GM19328 (cell line): ENCODE results near the gene PMIS2.
A peak's percentile ranks its signal among the peaks of the same experiment; 100 is the strongest.
"Not testable (repeated sequence)": the region's sequence is repeated elsewhere in the genome, so short reads cannot be mapped to it uniquely, and the experiment has no call there.

ENCODE experiments used
- ATAC-seq: cut with Tn5 transposase; IDR thresholded peaks from one replicate; pipeline ENCODE4 v1.9.1; 2021; ENCODE audit warnings: mild to moderate bottlenecking, moderate library complexity; ENCODE audit not compliant: unreplicated experiment

The PMIS2 gene

GRCh38 chr19:35587321-35587720, 1.3 kb downstream of the PMIS2 start:
- ATAC-seq = no peak

- ATAC-seq = no peak
Observed at GRCh38 chr19:35590875-35591274, 4.9 kb downstream of the PMIS2 start.

GRCh38 chr19:35592226-35592625, 6.3 kb downstream of the PMIS2 start:
- no peak for ATAC-seq

DNA sequence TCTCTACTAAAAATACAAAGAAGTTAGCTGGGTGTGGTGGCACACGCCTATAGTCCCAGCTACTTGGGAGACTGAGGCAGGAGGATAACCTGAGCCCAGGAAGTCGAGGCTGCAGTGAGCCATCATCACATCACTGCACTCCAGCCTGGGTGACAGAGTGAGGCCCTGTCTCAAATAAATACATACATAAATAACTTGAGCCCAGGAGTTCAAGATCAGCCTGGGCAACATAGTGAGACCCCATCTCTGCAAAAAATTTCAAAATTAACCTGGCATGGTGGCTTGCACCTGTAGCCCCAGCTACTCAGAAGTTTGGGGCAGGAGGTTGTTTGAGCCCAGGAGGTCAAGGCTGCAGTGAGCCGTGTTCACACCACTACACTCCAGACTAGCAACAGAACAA, 9.1 kb downstream of the PMIS2 start:
- not testable (repeated sequence) for ATAC-seq

- no peak for ATAC-seq
Observed at GRCh38 chr19:35595928-35596327, 10.0 kb downstream of the PMIS2 start.

GRCh38 chr19:35596366-35596999, 10.5 kb downstream of the PMIS2 start:
- no peak for ATAC-seq

DNA sequence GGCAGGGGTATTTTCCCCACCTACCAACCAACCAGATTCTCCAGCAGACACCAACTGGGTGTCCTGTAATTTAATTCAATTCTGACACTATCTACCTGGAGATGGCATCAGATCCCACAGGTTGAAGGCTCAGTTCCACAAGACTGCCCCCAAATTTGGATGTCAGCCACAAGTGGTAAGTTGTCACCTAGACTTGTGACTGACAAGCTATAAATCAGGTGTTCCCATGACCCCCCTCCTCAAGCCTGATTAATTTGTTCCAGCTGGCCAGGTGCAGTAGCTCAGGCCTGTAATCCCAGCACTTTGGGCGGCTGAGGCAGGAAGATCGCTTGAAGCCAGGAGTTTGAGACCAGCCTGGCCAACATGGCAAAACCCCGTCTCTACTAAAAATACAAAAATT, 16.0 kb downstream of the PMIS2 start:
- ATAC-seq = no peak

GRCh38 chr19:35604436-35604835, 18.5 kb downstream of the PMIS2 start:
- not testable (repeated sequence) for ATAC-seq

DNA sequence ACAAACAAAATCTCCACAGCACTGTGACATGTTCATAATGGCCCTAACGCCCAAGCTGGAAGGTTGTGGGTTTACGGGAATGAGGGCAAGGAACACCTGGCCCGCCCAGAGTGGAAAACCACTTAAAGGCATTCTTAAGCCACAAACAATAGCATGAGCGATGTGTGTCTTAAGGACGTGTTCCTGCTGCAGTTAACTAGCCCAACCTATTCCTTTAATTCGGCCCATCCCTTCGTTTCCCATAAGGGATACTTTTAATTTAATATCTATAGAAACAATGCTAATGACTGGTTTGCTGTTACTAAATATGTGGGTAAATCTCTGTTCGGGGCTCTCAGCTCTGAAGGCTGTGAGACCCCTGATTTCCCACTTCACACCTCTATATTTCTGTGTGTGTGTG, 21.2 kb downstream of the PMIS2 start:
- ATAC-seq = not testable (repeated sequence)

- no peak for ATAC-seq
Observed at GRCh38 chr19:35607661-35608060, 21.7 kb downstream of the PMIS2 start.

- ATAC-seq = no peak
Observed at GRCh38 chr19:35608251-35608650, 22.3 kb downstream of the PMIS2 start.

- ATAC-seq = no peak
Observed at GRCh38 chr19:35609851-35610353, 23.9 kb downstream of the PMIS2 start.

- no peak for ATAC-seq
Observed at GRCh38 chr19:35612224-35612558, 26.2 kb downstream of the PMIS2 start.

GRCh38 chr19:35612559-35613321, 26.8 kb downstream of the PMIS2 start, which contains the start of gene HAUS5:
HAUS5 (plus strand) TSS chr19:35612735; CDS start chr19:35612795, 60 bp downstream.
- ATAC-seq = peak; percentile 77

- no peak for ATAC-seq
Observed at GRCh38 chr19:35613574-35613973, 27.6 kb downstream of the PMIS2 start.

DNA sequence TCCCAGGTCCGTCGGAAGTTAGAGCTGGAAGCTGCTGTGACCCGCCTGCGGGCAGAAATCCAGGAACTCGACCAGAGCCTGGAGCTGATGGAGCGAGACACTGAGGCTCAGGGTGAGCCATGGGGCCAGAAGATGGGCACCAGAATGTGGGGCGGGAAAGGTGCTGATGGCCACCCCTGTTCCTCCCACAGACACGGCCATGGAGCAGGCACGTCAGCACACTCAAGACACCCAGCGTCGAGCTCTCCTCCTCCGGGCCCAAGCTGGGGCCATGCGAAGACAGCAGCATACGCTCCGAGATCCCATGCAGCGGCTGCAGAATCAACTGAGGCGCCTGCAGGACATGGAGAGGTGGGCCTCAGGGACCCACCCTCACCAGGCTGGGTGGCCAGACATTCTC, 29.1 kb downstream of the PMIS2 start:
- no peak for ATAC-seq

- ATAC-seq = no peak
Observed at GRCh38 chr19:35618857-35619256, 32.9 kb downstream of the PMIS2 start.

DNA sequence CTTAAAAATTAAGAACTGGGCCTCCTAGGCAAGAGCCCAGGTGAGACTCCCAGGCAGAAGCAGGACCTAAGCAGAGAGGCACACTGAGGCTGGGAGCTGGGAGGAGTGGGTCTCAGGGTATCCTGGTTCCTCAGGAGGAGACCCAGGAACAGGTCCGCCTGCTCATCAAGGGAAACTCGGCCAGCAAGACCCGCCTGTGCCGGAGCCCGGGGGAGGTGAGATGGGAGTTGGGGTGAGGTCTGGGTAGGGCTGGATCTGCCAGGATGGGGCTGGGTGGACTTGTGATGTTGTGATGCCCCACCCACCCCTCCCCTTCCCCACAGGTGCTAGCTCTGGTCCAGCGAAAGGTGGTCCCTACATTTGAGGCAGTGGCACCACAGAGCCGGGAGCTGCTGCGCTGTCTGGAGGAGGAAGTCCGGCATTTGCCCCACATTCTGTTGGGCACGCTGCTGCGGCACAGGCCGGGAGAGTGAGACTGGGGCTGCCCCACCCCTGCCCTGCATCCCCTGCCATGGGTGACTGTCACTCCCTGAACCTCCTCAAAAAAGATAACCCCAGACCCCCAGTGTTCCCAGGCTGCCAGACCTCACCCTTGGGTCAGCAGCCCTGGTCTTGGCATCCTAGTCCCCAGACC, 33.4 kb downstream of the PMIS2 start:
- no peak for ATAC-seq

DNA sequence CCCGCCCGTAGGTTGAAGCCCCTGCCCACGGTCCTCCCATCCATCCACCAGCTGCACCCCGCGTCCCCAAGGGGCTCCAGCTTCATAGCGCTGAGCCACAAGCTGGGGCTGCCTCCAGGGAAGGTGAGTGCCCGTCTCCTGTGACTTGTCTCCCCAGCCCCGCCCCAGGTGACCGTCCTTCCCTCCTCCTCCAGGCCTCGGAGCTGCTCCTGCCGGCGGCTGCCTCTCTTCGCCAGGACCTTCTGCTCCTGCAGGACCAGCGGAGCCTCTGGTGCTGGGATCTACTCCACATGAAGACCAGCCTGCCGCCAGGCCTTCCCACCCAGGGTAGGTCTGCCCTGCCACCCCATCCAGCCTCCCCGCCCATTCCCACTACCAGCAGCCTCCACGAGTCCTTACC, 34.0 kb downstream of the PMIS2 start:
- ATAC-seq = no peak

DNA sequence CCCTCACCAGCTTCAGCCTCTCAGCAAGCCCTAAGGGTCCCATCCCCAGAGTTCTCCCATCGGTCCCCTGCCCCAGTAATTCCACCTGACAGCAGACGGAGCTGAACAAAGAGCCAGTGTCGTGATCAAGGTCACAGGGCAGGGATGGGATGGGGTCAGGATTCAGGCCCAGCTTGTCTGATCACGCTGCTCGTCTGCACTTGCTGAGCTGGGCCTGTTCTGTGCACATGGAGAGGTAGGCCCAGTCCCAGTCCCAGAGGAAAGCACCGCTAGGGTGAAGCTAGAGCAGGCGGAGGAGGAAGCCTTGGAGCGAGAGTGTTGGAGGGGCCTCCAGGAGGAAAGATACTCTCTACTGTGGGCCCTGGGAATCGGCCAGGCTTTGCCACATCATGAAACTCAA, 35.7 kb downstream of the PMIS2 start:
- ATAC-seq = no peak

DNA sequence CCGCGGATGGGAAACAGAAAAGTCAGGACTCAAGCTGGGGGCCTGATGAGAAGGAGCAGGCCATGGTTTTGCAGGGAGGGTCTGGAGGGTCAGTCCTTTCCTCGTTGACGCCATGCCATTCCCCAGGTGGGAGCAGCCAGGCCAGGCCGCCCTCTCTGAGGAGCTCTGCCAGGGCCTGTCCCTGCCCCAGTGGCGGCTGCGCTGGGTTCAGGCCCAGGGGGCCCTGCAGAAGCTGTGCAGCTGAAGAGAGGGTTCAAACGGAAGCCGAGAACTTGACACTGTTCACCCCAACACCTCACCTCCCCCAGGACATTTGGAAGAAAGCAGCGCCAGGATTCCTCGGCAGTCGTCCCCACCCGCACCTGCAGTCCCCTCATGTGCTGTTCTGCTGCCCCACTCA, 36.8 kb downstream of the PMIS2 start:
- ATAC-seq = no peak
